GM19035 (cell line): ENCODE measurements around the gene POLR1A.

Source experiments
- ATAC-seq: cut with Tn5 transposase; IDR thresholded peaks from one replicate; pipeline ENCODE4 v1.9.1; 2021; ENCODE audit not compliant: unreplicated experiment

POLR1A gene

GRCh38 chr2:86105252-86105968 lies at the start of gene POLR1A:
TSS of gene POLR1A (minus strand) at chr2:86105886. CDS start at chr2:86105776, 110 bp downstream.
- peak; percentile 69 for ATAC-seq

- no peak for ATAC-seq
Measured at GRCh38 chr2:86150502-86150901, 44.8 kb upstream of the POLR1A start.

GRCh38 chr2:86147793-86148192 lies 42.1 kb upstream of the POLR1A start:
- no peak for ATAC-seq

GRCh38 chr2:86143926-86144685 lies 38.4 kb upstream of the POLR1A start:
- ATAC-seq = no peak

- no peak for ATAC-seq
Measured at GRCh38 chr2:86143307-86143706, 37.6 kb upstream of the POLR1A start.

GRCh38 chr2:86142436-86143257 lies 37.0 kb upstream of the POLR1A start:
- ATAC-seq = no peak

- ATAC-seq = no peak
Measured at GRCh38 chr2:86140969-86141392, 35.3 kb upstream of the POLR1A start.

- ATAC-seq = no peak
Measured at GRCh38 chr2:86139981-86140380, 34.3 kb upstream of the POLR1A start.

GRCh38 chr2:86138736-86139625 lies 33.3 kb upstream of the POLR1A start:
- ATAC-seq = no peak

- ATAC-seq = no peak
Measured at GRCh38 chr2:86136141-86136540, 30.5 kb upstream of the POLR1A start.

- ATAC-seq = no peak
Measured at GRCh38 chr2:86135653-86136052, 30.0 kb upstream of the POLR1A start.

- no peak for ATAC-seq
Measured at GRCh38 chr2:86134709-86135108, 29.0 kb upstream of the POLR1A start.

GRCh38 chr2:86124683-86125082 lies 19.0 kb upstream of the POLR1A start:
- no peak for ATAC-seq

GRCh38 chr2:86123328-86123925 lies 17.7 kb upstream of the POLR1A start:
- ATAC-seq = no peak

GRCh38 chr2:86118130-86118529 lies 12.4 kb upstream of the POLR1A start:
- no peak for ATAC-seq

- ATAC-seq = no peak
Measured at GRCh38 chr2:86107031-86107430, 1.3 kb upstream of the POLR1A start.

GRCh38 chr2:86105969-86106945 lies 571 bp upstream of the POLR1A start, which contains the start of gene PTCD3:
TSS of gene PTCD3 (plus strand) at chr2:86106235. CDS start at chr2:86106248, 13 bp downstream.
- ATAC-seq = peak; percentile 92

GRCh38 chr2:86102157-86102556 lies 3.5 kb downstream of the POLR1A start:
- no peak for ATAC-seq

- no peak for ATAC-seq
Measured at GRCh38 chr2:86097913-86098312, 7.8 kb downstream of the POLR1A start.
